Pons (tissue), 1 donor: ENCODE measurements around the gene XKR8.

Experiments
- DNase-seq: peaks from one replicate; pipeline ENCODE4 v3.0.0-alpha.2; 2016; ENCODE audit warnings: low spot score

The XKR8 gene

GRCh38 chr1:27956761-27957160 is 3.0 kb upstream of the XKR8 start:
- no peak for DNase-seq

- DNase-seq = no peak
Observed at GRCh38 chr1:27957655-27958054, 2.1 kb upstream of the XKR8 start.

GRCh38 chr1:27958513-27958912 is 1.3 kb upstream of the XKR8 start:
- DNase-seq = no peak

GRCh38 chr1:27960762-27961645 is 1.2 kb downstream of the XKR8 start:
- DNase-seq = peak; percentile 30

GRCh38 chr1:27961646-27962221 is 2.0 kb downstream of the XKR8 start:
- no peak for DNase-seq

DNA sequence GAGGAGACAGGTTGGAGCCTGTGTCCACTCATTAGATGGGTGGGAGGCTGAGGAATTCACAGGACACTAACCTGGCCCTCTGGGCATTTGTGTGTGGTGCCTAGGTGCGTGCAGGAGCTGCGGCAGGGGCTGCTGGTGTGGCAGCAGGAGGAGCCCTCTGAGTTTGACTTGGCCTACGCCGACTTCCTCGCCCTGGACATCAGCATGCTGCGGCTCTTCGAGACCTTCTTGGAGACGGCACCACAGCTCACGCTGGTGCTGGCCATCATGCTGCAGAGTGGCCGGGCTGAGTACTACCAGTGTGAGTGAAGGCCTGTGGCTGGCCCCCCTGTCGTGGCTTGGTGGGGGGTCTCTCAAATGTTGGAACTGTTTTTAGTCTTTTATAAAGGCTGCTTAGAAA is 3.6 kb downstream of the XKR8 start:
- no peak for DNase-seq

DNA sequence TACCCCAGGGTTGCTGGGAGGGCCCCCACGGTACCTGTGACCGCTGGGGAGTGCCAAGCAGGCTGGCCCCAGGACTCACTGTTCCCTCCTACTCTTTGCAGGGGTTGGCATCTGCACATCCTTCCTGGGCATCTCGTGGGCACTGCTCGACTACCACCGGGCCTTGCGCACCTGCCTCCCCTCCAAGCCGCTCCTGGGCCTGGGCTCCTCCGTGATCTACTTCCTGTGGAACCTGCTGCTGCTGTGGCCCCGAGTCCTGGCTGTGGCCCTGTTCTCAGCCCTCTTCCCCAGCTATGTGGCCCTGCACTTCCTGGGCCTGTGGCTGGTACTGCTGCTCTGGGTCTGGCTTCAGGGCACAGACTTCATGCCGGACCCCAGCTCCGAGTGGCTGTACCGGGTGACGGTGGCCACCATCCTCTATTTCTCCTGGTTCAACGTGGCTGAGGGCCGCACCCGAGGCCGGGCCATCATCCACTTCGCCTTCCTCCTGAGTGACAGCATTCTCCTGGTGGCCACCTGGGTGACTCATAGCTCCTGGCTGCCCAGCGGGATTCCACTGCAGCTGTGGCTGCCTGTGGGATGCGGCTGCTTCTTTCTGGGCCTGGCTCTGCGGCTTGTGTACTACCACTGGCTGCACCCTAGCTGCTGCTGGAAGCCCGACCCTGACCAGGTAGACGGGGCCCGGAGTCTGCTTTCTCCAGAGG is 6.8 kb downstream of the XKR8 start:
- no peak for DNase-seq

GRCh38 chr1:27967106-27967883 is 7.5 kb downstream of the XKR8 start:
- no peak for DNase-seq

GRCh38 chr1:27967884-27968466 is 8.2 kb downstream of the XKR8 start:
- no peak for DNase-seq

DNA sequence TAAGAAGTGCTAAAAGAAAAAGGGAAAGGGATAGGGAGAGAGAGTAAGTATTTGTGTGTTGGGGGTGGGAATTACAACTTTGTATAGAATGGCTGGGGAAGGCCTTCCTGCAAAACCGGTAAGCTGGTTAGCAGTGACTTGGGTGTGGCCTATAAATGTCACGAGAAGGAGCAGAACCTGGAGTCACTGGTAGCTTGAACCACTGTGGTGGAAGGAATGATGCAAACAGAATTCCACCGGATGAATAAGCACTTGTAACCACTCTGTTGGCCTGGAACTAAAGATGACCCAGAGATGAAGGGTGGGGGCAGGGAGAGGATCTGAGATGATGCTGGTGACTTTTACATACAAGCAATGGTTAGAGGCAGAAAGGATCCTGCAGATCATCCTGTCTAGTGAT is 8.9 kb downstream of the XKR8 start:
- no peak for DNase-seq

DNA sequence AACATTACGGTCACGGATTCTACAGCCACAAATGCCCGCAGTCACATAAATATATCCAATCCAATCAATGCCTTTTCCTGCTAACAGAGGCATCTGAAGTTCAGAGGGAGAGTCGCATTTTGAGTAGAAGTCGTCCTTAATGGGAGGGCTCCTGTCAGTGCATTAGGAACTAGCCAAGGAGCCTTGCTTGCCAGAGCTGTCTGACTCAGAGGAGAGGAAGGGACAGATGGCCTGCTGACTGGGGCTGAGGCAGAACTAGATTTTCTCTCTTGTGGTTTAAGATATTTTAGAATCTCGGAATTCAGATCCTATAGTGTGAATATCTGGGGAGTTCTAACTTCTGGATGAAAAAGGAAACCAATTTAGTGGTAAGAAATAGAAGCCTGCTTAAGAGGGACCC is 10.6 kb downstream of the XKR8 start:
- peak; percentile 56 for DNase-seq

GRCh38 chr1:27971674-27972073 is 11.9 kb downstream of the XKR8 start:
- DNase-seq = peak; percentile 83

- no peak for DNase-seq
Observed at GRCh38 chr1:27972141-27972540, 12.4 kb downstream of the XKR8 start.

DNA sequence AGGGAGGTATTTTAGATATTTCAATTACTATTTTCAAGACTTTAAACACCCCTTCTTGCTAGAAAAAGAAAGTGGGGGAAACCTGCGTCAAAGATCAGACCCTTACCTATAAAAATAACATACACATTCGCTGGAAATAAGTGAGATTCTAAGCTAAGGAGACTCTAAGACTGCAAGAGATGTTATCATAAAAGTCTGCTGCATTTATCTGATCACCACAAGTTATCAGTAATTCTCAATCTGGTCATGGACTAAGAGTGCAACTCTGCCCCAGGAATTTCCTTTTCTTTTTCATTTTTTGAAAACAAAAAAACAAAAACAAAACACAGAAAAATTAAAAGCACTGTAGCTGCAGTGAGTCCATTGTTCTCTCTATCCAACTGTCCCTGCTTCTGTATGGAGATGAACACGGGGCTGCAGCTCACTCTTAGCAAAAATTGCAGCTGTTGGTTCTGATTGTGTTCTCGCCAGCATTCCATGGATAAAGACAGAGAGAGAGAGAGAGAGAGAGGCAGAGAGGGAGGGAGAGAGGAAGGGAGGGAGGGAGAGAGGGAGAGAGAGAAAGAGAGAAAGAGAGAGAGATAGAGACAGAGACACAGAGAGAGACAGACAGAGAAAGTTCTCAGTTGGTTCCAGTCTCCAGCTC is 14.1 kb downstream of the XKR8 start:
- DNase-seq = peak; percentile 83

DNA sequence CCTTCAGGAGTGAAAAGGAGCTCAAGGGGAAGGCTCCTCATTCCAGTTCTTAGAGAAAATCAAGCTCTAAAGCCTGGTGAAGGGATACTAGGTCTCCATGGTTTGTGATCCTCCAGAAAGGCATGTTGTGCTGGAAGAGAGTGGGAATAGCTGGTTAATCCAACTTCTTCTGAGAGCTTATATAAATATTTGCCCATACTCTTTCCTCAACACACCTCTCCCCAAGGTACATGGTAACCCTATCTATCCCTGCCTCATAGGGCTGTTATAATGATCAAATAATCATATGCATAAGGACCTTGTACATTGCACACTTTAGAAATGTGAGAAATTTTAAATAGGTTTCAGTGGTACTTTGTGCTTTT is 14.6 kb downstream of the XKR8 start:
- no peak for DNase-seq

DNA sequence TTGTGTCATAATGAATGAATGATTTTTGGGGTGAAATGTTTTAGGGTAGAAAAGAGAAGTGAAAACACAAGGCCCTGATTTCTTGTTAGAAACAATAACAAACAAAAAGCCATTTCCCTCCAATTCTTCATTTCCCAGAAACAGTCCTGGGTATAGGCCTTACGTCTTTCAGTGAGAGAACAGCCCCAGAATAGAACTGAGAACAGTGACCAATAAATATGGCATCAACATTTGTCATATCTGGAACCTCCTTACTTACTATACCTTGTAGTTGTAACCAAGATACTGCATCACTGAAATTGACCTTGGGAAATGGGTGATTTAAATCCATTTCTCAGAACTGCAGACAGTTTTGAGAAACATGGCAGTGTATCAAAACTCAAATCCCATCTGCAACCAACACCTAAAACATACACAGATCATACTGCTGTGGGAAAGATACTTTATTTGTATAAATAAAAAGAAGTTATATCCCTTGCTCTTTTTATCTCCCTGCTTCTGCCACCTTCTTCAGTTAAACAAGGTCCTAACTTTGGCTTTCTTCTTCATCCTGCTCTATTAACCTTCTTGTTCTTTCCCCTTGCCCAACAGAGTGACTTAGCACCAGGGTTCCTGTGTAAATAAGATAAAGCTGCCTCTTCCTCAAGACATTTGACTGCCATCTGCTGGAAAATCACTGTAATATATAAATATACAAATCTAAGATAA is 19.5 kb downstream of the XKR8 start:
- DNase-seq = peak; percentile 84

GRCh38 chr1:27979859-27980201 is 20.1 kb downstream of the XKR8 start:
- no peak for DNase-seq

GRCh38 chr1:27980216-27980845 is 20.6 kb downstream of the XKR8 start:
- no peak for DNase-seq

DNA sequence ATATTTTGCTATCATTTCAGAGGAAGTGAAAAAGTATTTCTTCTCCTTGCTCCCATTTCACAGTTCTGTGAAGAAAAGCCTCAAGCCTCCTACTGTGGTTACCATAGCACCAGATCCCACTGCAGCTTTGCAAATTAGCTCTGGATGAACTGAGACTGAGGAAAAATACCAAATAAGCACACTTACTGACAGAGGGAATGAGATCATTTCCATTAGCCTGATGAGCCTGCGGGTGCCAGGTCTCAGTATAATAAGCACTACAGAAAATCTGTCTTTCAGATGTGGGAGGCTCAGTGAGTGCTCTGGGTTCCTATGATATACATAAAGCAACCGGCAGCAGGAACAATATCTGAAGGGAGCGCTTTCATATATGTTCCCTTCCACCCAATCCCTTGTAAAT is 21.4 kb downstream of the XKR8 start:
- no peak for DNase-seq

DNA sequence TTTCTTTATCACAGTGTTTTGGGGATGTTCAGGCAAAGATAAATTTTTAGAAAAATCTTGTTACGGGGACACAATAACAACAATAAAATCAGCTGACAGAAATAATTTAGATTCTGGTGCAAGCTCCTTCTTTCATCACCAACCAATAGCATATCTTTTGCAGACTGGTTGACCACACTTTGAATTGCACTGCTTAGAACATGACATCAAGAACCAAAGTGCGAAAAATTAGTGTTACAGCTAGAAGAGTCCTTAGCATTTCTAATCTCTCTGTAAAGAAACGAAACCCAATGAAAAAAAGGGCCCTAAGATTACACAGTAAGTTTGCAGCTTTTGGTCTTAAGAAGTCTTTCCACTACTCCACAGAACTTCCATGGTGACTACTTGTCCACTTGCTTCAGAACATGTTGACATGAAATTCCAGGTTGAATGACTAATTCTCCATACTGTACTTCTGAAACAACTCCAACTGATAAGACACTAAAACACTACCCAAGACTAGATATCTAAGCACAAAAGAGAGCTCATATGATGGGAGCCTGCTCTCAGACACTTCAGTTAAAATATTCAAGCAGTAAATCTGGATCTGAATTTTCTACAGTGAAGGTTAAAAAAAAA is 31.3 kb downstream of the XKR8 start:
- no peak for DNase-seq
